DND-41 (cell line): ENCODE data around the gene EYS.

Source experiments
- CTCF ChIP-seq: IDR thresholded peaks from 2 replicates; pipeline ENCODE4 v1.5.1; 2012; ENCODE audit warnings: borderline replicate concordance, low read length, moderate library complexity, mild to moderate bottlenecking; ENCODE audit not compliant: poor library complexity, severe bottlenecking; ENCODE audit errors: extremely low read depth
- EZH2 ChIP-seq: IDR thresholded peaks from 3 replicates; pipeline ENCODE4 v1.6.1; 2012; ENCODE audit warnings: borderline replicate concordance, low read depth, mild to moderate bottlenecking, moderate library complexity, low read length, inconsistent platforms; ENCODE audit not compliant: severe bottlenecking

DNA sequence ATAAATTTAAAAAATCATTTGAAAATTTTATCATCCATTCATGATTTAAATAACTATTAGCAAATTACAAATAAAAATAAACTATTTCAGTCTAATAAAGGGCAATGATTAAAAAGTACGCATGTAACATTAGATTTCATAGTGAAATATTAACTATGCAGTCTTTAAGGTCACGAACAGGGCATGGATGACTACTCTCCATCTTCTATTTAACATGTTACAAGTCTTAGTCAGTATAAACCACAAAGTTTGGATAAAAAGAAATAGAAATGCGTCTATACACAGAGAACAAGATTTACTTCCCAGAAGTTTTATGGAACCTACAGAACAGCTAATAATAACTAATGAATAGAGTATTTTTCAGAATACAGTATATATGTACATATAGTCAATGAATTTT, 1016.0 kb downstream of the EYS start:
- TF ChIP-seq CTCF: no peak
- no peak for TF ChIP-seq EZH2
